HG02981 (cell line): ENCODE data around the gene OR10H4.
"Not testable (repeated sequence)": the region's sequence is repeated elsewhere in the genome, so short reads cannot be mapped to it uniquely, and the experiment has no call there.

Source experiments
- ATAC-seq: cut with Tn5 transposase; IDR thresholded peaks from one replicate; pipeline ENCODE4 v1.9.1; 2021; ENCODE audit warnings: mild to moderate bottlenecking, moderate library complexity; ENCODE audit not compliant: unreplicated experiment

Gene OR10H4, protein sequence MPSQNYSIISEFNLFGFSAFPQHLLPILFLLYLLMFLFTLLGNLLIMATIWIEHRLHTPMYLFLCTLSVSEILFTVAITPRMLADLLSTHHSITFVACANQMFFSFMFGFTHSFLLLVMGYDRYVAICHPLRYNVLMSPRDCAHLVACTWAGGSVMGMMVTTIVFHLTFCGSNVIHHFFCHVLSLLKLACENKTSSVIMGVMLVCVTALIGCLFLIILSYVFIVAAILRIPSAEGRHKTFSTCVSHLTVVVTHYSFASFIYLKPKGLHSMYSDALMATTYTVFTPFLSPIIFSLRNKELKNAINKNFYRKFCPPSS

GRCh38 chr19:15948223-15949058 lies at the start of gene OR10H4:
Gene OR10H4, plus strand, starts transcription at chr19:15949008. Its CDS starts 0 bp downstream, at chr19:15949008.
- no peak for ATAC-seq

GRCh38 chr19:15899561-15899960 lies 49.2 kb upstream of the OR10H4 start:
- not testable (repeated sequence) for ATAC-seq

- ATAC-seq: not testable (repeated sequence)
Measured at GRCh38 chr19:15900032-15900431, 48.8 kb upstream of the OR10H4 start.

GRCh38 chr19:15900504-15900903 lies 48.3 kb upstream of the OR10H4 start:
- no peak for ATAC-seq

DNA sequence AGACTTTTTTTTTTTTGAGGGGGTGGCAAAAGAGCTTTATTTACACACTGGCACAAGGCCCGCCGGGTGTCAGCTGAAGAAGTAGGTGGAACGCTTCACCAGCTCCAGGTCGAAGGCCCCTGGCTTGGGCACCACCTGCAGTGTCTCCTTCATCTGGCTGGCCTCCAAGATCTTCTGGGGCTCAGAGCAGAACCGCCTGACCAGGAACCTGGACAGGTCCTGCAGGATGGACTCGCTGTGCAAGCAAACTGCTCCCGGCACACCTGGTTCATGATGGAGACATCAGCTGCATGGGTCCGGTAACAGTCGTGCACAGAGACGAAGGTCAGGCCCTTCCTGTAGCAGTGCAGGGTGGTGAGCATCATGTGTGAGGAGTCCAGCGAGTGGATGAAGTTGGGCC lies 46.6 kb upstream of the OR10H4 start:
- no peak for ATAC-seq

DNA sequence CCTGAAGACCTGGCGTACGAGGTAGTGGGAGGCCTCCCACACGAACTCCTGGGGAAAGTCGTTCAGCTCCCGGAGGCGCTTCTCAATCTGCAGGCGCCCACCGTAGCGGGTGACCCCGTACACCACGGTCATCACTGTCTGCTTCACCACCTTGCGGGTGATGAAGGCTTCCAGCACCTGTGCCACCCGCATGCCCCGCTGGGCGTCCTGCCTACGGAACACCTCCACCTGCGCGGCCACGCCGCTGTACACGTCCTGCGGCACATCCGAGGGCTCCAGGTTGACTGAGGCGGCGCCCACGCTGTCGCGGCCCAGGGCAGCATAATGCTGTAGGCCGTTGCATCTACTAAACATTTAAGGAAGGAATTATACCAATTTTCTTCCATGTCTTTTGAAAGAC lies 45.9 kb upstream of the OR10H4 start:
- not testable (repeated sequence) for ATAC-seq

DNA sequence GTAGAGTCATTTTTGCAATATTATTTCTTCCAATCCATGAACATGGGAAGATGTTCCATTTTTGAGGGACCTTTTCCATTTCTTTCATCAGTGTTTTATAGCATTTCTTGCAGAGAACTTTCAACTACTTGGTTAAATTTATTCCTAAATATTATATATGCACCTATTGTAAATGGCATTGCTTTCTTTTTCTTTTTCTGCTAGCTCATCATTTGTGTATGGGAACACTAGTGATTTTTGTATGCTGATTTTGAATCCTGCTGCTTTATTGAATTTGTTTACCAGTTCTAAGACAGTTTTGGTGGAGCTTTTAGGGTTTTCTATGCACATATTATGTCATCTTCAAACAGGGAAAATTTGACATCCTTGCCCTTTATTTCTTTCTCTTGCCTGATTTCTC lies 43.8 kb upstream of the OR10H4 start:
- no peak for ATAC-seq

GRCh38 chr19:15911599-15912235 lies 37.1 kb upstream of the OR10H4 start:
- no peak for ATAC-seq

- no peak for ATAC-seq
Measured at GRCh38 chr19:15913384-15913783, 35.4 kb upstream of the OR10H4 start.

- ATAC-seq: no peak
Measured at GRCh38 chr19:15913830-15914229, 35.0 kb upstream of the OR10H4 start.

GRCh38 chr19:15915109-15915508 lies 33.7 kb upstream of the OR10H4 start:
- ATAC-seq: no peak

DNA sequence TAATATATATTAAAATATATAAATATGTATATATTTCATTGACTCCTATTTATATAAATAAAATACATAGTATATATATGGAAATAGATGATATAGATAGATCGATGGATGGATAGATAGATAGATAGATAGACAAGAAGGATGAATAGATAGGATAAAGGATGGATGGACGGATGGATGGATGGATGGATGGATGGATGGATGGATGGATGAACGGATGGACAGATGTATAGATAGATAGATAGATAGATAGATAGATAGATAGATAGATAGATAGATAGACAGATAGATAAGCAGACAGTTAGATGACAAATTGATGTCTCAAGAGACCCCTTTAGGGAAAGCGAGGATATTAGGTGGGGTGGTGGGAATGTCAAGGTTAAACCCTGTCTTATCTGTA lies 29.6 kb upstream of the OR10H4 start:
- no peak for ATAC-seq

- ATAC-seq: no peak
Measured at GRCh38 chr19:15922021-15922420, 26.8 kb upstream of the OR10H4 start.

GRCh38 chr19:15923702-15924101 lies 25.1 kb upstream of the OR10H4 start:
- ATAC-seq: no peak

DNA sequence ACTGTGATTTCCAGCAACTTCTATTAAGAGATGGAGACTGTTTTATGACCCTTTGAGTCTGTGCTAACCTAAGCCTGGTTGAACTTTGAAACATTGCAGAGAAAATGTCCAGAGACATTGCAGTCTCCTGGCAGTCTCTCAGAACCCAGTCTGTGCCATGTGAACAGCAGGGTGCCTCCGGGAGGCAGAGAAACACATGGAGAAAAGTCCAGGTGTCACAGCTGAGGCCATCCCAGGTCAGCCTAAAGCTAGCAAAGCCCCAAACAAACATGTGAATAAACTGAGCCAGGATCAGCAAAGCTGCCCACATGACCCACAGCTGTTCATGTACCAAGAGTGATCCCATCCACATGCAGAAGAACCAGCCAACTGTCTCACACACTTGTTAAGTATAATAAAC lies 22.3 kb upstream of the OR10H4 start:
- ATAC-seq: no peak

GRCh38 chr19:15928321-15928720 lies 20.5 kb upstream of the OR10H4 start:
- ATAC-seq: no peak

- not testable (repeated sequence) for ATAC-seq
Measured at GRCh38 chr19:15933761-15934331, 15.0 kb upstream of the OR10H4 start.

- ATAC-seq: no peak
Measured at GRCh38 chr19:15934332-15935078, 14.3 kb upstream of the OR10H4 start, which contains the start of gene CYP4F11. Gene CYP4F11, minus strand, starts transcription at chr19:15934529. Its CDS starts 121 bp downstream, at chr19:15934408.

DNA sequence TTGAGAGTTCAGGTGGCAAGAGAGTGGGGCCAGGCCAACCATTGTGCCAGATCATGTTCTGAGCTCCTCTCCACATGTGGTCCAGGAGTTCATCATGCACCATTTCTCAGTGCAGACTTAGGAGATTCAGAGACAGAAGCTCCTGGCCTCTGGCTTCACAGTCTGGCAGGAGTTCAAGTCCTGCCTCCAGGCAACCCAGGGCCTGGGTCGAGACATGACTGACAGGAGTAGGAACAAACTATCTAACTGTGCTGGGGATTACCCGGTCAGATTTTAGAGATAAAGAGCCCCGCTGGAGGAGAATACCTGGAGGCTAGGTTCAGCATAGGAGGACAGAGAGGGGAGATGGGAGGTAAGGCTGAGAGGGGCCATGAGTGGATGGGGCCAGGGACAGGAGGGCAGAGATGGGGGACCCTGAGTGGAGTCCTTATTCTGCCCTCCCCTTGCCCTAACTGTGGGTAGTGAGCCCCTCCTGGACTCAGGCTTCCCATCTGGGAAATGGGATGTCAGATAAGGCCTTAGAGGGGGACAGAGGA lies 13.6 kb upstream of the OR10H4 start:
- no peak for ATAC-seq

- ATAC-seq: no peak
Measured at GRCh38 chr19:15936173-15936572, 12.6 kb upstream of the OR10H4 start.
